Pancreas (tissue), 10 donors: ENCODE data around the gene PA2G4. TPM values are rescaled to one million over a fixed set of nuclear protein-coding genes. Genes with fewer than 3 reads are reported as not detected.
A peak's percentile ranks its signal among the peaks of the same experiment; 100 is the strongest.

Source experiments
- ATAC-seq, 4 donors: fragments of 200-7000 bp; cut with Tn5 transposase; one replicate each; pipeline versions ENCODE4 v1.8.0 to v1.9.1; 2020; ENCODE audit warnings: mild to moderate bottlenecking in 4 of 4, moderate library complexity in 4 of 4
- DNase-seq, 6 donors: peaks; one replicate each; pipeline ENCODE4 v3.0.0-alpha.2; 2020
- FAIRE-seq: peaks from 2 replicates; lab custom pipeline; 2012; peaks lifted over from hg19 to GRCh38; lab: Jason Lieb, UNC
- H3K27ac ChIP-seq, 4 donors: fragments of 200-600 bp; sonication (generic); 1 replicate in 3 of 4; 2 replicates in 1 of 4; pipeline versions ENCODE4 v1.5.0 to v1.8.0; 2020
- H3K27me3 ChIP-seq, 4 donors: fragments of 200-600 bp; one replicate each; pipeline ENCODE4 v1.8.0; 2021
- H3K36me3 ChIP-seq, 3 donors: fragments of 200-600 bp; sonication (generic) in 1 of 3; one replicate each; pipeline versions ENCODE4 v1.5.0 to v1.8.0; 2020 to 2021
- H3K4me1 ChIP-seq, 3 donors: fragments of 200-600 bp; one replicate each; pipeline ENCODE4 v1.8.0; 2021
- H3K4me3 ChIP-seq, 4 donors: fragments of 200-600 bp; sonication (generic) in 2 of 4; one replicate each; pipeline versions ENCODE4 v1.5.0 to v1.8.0; 2020 to 2021
- H3K9me3 ChIP-seq, 4 donors: fragments of 200-600 bp; one replicate each; pipeline ENCODE4 v1.8.0; 2021
- CTCF ChIP-seq, 4 donors: fragments of 200-600 bp; sonication (generic) in 3 of 4; IDR thresholded peaks; one replicate each; pipeline versions ENCODE4 v1.5.0 to v1.8.0; 2021; ENCODE audit warnings: antibody characterized with exemption in 4 of 4
- WGBS, 2 donors: extraction: QIAGEN DNeasy Blood & Tissue Kit; methylation state at CpG; one replicate each; pipeline ENCODE4 v1.1.7; 2013; 5-methylcytosine and 5-hydroxymethylcytosine counted together
- intact Hi-C, 3 donors: fragments of 100-400 bp; cut with DNase I; formaldehyde crosslinking; loops; one replicate each; pipeline versions ENCODE4 v1.11.1 to v1.14.2; 2022
- polyA plus RNA-seq, 2 donors: library from polyadenylated mRNA; stranded (reverse); fragments of 200-250 nt; gene quantifications; one replicate each; pipeline ENCODE4 v1.2.3, GENCODE V29; 2013
- total RNA-seq, 6 donors: library from RNA; stranded (reverse); fragmentation: NEBNext Ultra II Directional in 4 of 6; extraction: Animal tissue kit (Norgen Biotek cat#: 25700) in 4 of 6; gene quantifications; one replicate each; pipeline versions ENCODE4 v1.2.1 to v1.2.4, GENCODE V29; 2021 to 2023
- donor health status: healthy with polysubstance abuse.
- donor health status: DM: no; HTN: no; CAD: no; lungs with moderate emphysema.
- donor health status: DM: no; HTN: no; CAD: no.
- donor health status: control.
- donor health status: control.
- donor health status: Bipolar disorder and iron deficiency.
- donor health status: DM: yes; HTN: yes; CAD: no.
- donor health status: DM: no; HTN: no; CAD: no.
- donor health status: DM: no; HTN: no; CAD: no.
- donor health status: DM: yes; HTN: yes; CAD: no.

PA2G4 gene
- total and polyA plus RNA-seq, 8 donors, result 30.1 to 59.8 (median 41.8) TPM

- H3K36me3 ChIP-seq, result peaks cover 0 to 31% (median 10%) of the 10 kb centered on the region in 3 donors
- peaks cover 0 to 20% (median 20%) of the 10 kb centered on the region in 3 donors for H3K4me1 ChIP-seq
- TF ChIP-seq CTCF (IDR thresholded peaks at IDR 0.05), result no peak
- H3K9me3 ChIP-seq, result no peaks in the 10 kb centered on the region
- DNase-seq, result no peak
- 59 to 63% methylated on average over 13 of the region's 13 CpGs for WGBS, 2 donors
- intact Hi-C loops, result no loop called here
- no peak overlapping the region for H3K27ac ChIP-seq
- peak; percentile 10 to 28 (median 18) for ATAC-seq
- FAIRE-seq, result no peak
- no peaks in the 10 kb centered on the region for H3K27me3 ChIP-seq
- no peak overlapping the region for H3K4me3 ChIP-seq
Observed at GRCh38 chr12:56146492-56147460, 42.4 kb downstream of the PA2G4 start.

- FAIRE-seq (no peak), DNase-seq (no peak), ATAC-seq (no peak)
- WGBS, 2 donors, result 64% methylated on average over 3 of the region's 3 CpGs
- Histone ChIP-seq H3K4me1 (peaks cover 5 to 25% (median 20%) of the 10 kb centered on the region in 3 donors), H3K9me3 (no peaks in the 10 kb centered on the region), H3K27me3 (no peaks in the 10 kb centered on the region), H3K36me3 (no peaks in the 10 kb centered on the region), H3K27ac (no peak overlapping the region), H3K4me3 (no peak overlapping the region)
- intact Hi-C loops, result no loop called here
- no peak for TF ChIP-seq CTCF (IDR thresholded peaks at IDR 0.05)
Observed at GRCh38 chr12:56150563-56150962, 46.2 kb downstream of the PA2G4 start.

- TF ChIP-seq CTCF (IDR thresholded peaks at IDR 0.05), result peak in 3 of 4 donors; percentile 20 to 48 (median 22)
- Histone ChIP-seq H3K9me3 (no peaks in the 10 kb centered on the region), H3K4me3 (peak overlapping the region; percentile 15 to 59 (median 55)), H3K36me3 (no peaks in the 10 kb centered on the region), H3K27me3 (no peaks in the 10 kb centered on the region), H3K27ac (peak overlapping the region; percentile 80 to 96 (median 88)), H3K4me1 (peaks cover 5 to 18% (median 13%) of the 10 kb centered on the region in 3 donors)
- DNase-seq (peak; percentile 47 to 82 (median 67)), FAIRE-seq (no peak), ATAC-seq (peak; percentile 64 to 81 (median 68))
- 2 to 4% methylated on average over 12 of the region's 12 CpGs for WGBS, 2 donors
- intact Hi-C loops, result no loop called here
Observed at GRCh38 chr12:56151672-56152131, 47.3 kb downstream of the PA2G4 start.

DNA sequence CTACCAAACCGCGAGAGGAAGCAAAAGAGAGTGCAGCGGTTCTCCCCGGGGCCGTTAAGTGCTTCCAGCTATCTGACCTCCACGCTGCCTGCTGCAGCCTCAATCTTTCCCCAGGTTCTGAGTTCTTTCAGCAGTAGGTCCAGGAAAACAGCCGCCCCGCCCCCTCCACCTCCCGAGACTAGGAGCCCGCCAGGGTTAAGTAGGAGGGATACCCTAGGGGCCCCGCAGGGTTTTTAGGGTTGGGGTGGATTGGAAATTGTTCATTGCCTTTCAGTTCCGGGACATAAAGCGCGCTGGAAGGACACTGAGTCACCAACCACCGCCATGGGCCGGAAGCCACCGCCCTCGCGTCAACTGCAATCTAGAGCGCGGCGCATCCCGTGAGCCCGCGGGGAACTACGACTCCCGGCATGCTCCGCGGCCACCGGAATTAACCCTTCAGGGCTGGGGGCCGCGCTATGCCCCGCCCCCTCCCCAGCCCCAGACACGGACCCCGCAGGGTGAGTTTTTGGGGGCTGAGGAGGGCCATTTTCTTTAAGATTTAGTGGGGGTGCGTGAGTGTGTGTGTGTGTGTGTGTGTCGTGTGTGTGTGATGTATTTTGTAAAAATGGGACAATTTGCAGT, 47.9 kb downstream of the PA2G4 start, which contains the start of gene MYL6B:
Gene MYL6B (plus strand): TSS at position 456 of the 624 bp plus-strand sequence. CDS start 1,332 bp downstream, outside the sequence.
- no peak for TF ChIP-seq CTCF (IDR thresholded peaks at IDR 0.05)
- whole genome bisulfite sequencing, 2 donors, result 0% methylated on average over 37 of the region's 37 CpGs
- intact Hi-C loops, result no loop called here
- peak within 1 kb of the TSS; percentile 15 to 59 (median 55) for H3K4me3 ChIP-seq
- peak within 1 kb of the TSS; percentile 80 to 96 (median 88) for H3K27ac ChIP-seq
- ATAC-seq (peak; percentile 91 to 97 (median 97)), FAIRE-seq (no peak), DNase-seq (peak; percentile 88 to 96 (median 92))
- peaks cover 5 to 15% (median 8%) of the 10 kb centered on the region in 3 donors for H3K4me1 ChIP-seq
- no peaks in the 10 kb centered on the region for H3K36me3 ChIP-seq
- no peaks in the 10 kb centered on the region for H3K9me3 ChIP-seq
- no peaks in the 10 kb centered on the region for H3K27me3 ChIP-seq
